ENCODE data around the gene TXN. TPM values are rescaled to one million over a fixed set of nuclear protein-coding genes. Genes with fewer than 3 reads are reported as not detected.

TXN gene
- total and polyA plus RNA-seq, 10 of the 15 experiments (the other 5 are each of a cell fraction or from before 2014, with no cell fraction given): 309 to 2,304 (median 650) TPM

DNA sequence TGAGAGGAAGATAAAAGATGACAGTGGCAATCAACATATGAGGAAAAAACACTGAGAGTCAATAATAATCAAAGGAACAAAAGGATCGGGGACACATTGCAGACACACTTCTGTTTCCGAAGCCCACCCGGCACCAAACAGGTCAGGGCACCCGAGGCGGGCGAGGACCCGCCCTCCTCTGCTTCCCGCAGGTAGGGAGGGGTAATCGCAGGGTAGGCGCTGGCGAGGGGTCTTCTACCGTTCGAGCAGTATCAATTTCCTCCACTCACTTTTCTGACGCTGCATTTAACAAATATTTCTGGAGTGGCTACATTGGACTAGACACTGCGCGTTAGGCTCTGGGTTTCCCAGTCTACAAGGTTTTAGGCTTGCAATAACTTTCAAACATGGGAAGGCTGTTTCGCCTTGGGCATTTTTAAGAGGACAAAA is 1.3 kb downstream of the TXN start:
- no peaks in the 10 kb centered on the region for H3K27me3 ChIP-seq (replicated peaks in 1 of 2; ENCODE audit: control insufficient read depth in 2 of 2, insufficient read depth in 2 of 2, low read length in 1 of 2)
- FAIRE-seq (no peak), DNase-seq (ENCODE audit: low read depth, low spot score) (no peak), ATAC-seq (no peak)
- H3K4me3 ChIP-seq: peak overlapping the region; percentile 92
- ChIA-PET CTCF (no interaction called here), POLR2A (no interaction called here), SMC1A (ENCODE audit: uncharacterized antibody, unreplicated experiment) (no interaction called here), RAD21 (ENCODE audit: unreplicated experiment) (no interaction called here)
- peak overlapping the region; percentile 92 for H3K9ac ChIP-seq (ENCODE audit: control insufficient read depth, insufficient read depth, low read length)
- peaks cover under 1 to 3% of the 10 kb centered on the region in 2 experiments; a peak in 2 of 4 replicates for H3K36me3 ChIP-seq (ENCODE audit: control insufficient read depth in 2 of 2, insufficient read depth in 2 of 2, low read length in 1 of 2)
- peaks cover 24% of the 10 kb centered on the region for H3K4me1 ChIP-seq (ENCODE audit: control insufficient read depth, insufficient read depth, low read length)
- no TSS peak for BruUV-seq (replicated peaks)
- 1% methylated on average over 17 of the region's 17 CpGs for WGBS (ENCODE audit: insufficient coverage, insufficient replicate concordance, low lambda C conversion rate, missing lambda C conversion rate)
- peaks cover 74% of the 10 kb centered on the region for H3K79me2 ChIP-seq (ENCODE audit: control insufficient read depth, insufficient read depth, low read length)
- H3K9me3 ChIP-seq (replicated peaks; ENCODE audit: control insufficient read depth, insufficient read depth, low read length): no peaks in the 10 kb centered on the region
- peak overlapping the region; percentile 91 for H3K27ac ChIP-seq (ENCODE audit: control insufficient read depth, insufficient read depth)
- intact Hi-C loops (cut with micrococcal nuclease; ENCODE audit: unreplicated experiment): loop anchor here (5.0 to 10.0 kb wide), 4 partner anchors 200 to 1380 kb away; partner anchors contain the start of gene DNAJC25
- no peak for TF ChIP-seq NFYA (IDR thresholded peaks at IDR 0.05; ENCODE audit: borderline replicate concordance, low read depth, low read length)
- TF ChIP-seq, protein P1, sequence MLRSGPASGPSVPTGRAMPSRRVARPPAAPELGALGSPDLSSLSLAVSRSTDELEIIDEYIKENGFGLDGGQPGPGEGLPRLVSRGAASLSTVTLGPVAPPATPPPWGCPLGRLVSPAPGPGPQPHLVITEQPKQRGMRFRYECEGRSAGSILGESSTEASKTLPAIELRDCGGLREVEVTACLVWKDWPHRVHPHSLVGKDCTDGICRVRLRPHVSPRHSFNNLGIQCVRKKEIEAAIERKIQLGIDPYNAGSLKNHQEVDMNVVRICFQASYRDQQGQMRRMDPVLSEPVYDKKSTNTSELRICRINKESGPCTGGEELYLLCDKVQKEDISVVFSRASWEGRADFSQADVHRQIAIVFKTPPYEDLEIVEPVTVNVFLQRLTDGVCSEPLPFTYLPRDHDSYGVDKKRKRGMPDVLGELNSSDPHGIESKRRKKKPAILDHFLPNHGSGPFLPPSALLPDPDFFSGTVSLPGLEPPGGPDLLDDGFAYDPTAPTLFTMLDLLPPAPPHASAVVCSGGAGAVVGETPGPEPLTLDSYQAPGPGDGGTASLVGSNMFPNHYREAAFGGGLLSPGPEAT (IDR thresholded peaks at IDR 0.05; ENCODE audit: low read depth): no peak
- TF ChIP-seq SUPT20H (IDR thresholded peaks at IDR 0.05; ENCODE audit: borderline replicate concordance, control insufficient read depth, low read depth, low read length): no peak
- TF ChIP-seq NBN (IDR thresholded peaks at IDR 0.05): no peak
- TF ChIP-seq, protein P2, sequence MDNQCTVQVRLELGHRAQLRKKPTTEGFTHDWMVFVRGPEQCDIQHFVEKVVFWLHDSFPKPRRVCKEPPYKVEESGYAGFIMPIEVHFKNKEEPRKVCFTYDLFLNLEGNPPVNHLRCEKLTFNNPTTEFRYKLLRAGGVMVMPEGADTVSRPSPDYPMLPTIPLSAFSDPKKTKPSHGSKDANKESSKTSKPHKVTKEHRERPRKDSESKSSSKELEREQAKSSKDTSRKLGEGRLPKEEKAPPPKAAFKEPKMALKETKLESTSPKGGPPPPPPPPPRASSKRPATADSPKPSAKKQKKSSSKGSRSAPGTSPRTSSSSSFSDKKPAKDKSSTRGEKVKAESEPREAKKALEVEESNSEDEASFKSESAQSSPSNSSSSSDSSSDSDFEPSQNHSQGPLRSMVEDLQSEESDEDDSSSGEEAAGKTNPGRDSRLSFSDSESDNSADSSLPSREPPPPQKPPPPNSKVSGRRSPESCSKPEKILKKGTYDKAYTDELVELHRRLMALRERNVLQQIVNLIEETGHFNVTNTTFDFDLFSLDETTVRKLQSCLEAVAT (IDR thresholded peaks at IDR 0.05): 0 out of 2 replicates have a peak, but pooled peaks have one; percentile 4
- no peak overlapping the region for H2AFZ ChIP-seq (ENCODE audit: control insufficient read depth, low read depth, low read length)
- in situ Hi-C loops (cut with MboI): no loop called here
- no peaks in the 10 kb centered on the region for H4K20me1 ChIP-seq (ENCODE audit: control insufficient read depth, insufficient read depth)
- peak overlapping the region; percentile 85 for H3K4me2 ChIP-seq (ENCODE audit: control insufficient read depth, insufficient read depth)
